Activated CD4-positive, alpha-beta memory T cell treated with anti-CD3 and anti-CD28 coated beads, Interleukin-2, amount 10 ng/mL, durations not matched to agents 7 days and 5 days (primary cell): ENCODE measurements around the gene PTGDS. TPM values are rescaled to one million over a fixed set of nuclear protein-coding genes. Genes with fewer than 3 reads are reported as not detected.
A peak's percentile ranks its signal among the peaks of the same experiment; 100 is the strongest.

ENCODE experiments used
- CTCF ChIA-PET: fragments of 350-600 bp; sonication (Branson Sonifier 250); formaldehyde crosslinking; loops from one replicate; lab custom pipeline; 2021; ENCODE audit warnings: antibody characterized with exemption, inconsistent platforms; lab: Charles Lee
- POLR2A ChIA-PET: fragments of 350-600 bp; sonication (Branson Sonifier 250); formaldehyde crosslinking; loops from one replicate; lab custom pipeline; 2021; ENCODE audit warnings: antibody characterized with exemption; lab: Charles Lee
- DNase-seq: peaks from one replicate; pipeline ENCODE4 v3.0.0-alpha.2; 2020
- H3K27ac Mint-ChIP-seq: one replicate; pipeline ENCODE4 v1.8.0; 2021; ENCODE audit warnings: mild to moderate bottlenecking, mixed read lengths
- H3K27me3 Mint-ChIP-seq: one replicate; pipeline ENCODE4 v1.8.0; 2021; ENCODE audit warnings: mixed read lengths
- H3K36me3 Mint-ChIP-seq: one replicate; pipeline ENCODE4 v1.8.0; 2021; ENCODE audit warnings: low read depth, mixed read lengths
- H3K4me1 Mint-ChIP-seq: one replicate; pipeline ENCODE4 v1.8.0; 2021; ENCODE audit warnings: mixed read lengths
- H3K4me3 Mint-ChIP-seq: one replicate; pipeline ENCODE4 v1.8.0; 2021; ENCODE audit warnings: mild to moderate bottlenecking, mixed read lengths
- H3K9me3 Mint-ChIP-seq: one replicate; pipeline ENCODE4 v1.8.0; 2021; ENCODE audit warnings: mixed read lengths
- total RNA-seq, 2 experiments: library from RNA; stranded (reverse); gene quantifications; one replicate each; pipeline ENCODE4 v1.2.3, GENCODE V29; 2021

The PTGDS gene
- total RNA-seq, 2 experiments from 2014 or later = 44.2 to 45.4 TPM

GRCh38 chr9:136981588-136982231, 4.4 kb downstream of the PTGDS start:
- no peak overlapping the region for H3K27ac Mint-ChIP-seq
- H3K4me3 Mint-ChIP-seq = no peak overlapping the region
- peaks cover 8% of the 10 kb centered on the region for H3K4me1 Mint-ChIP-seq
- H3K36me3 Mint-ChIP-seq = peaks cover 3% of the 10 kb centered on the region
- no peak for DNase-seq
- peaks cover 18% of the 10 kb centered on the region for H3K27me3 Mint-ChIP-seq
- CTCF ChIA-PET = no interaction called here
- no peaks in the 10 kb centered on the region for H3K9me3 Mint-ChIP-seq
- POLR2A ChIA-PET = interaction anchor here (1.4 kb wide), 1 partner anchor 10 kb away, joined by 5 read pairs; no protein-coding TSS in a partner anchor

GRCh38 chr9:136982232-136983051, 5.1 kb downstream of the PTGDS start, which contains the start of gene LCNL1:
Gene LCNL1, plus strand, starts transcription at chr9:136982993. Its CDS starts 594 bp downstream, at chr9:136983587.
- H3K9me3 Mint-ChIP-seq = no peaks in the 10 kb centered on the region
- DNase-seq = no peak
- H3K4me3 Mint-ChIP-seq = no peak within 1 kb of the TSS
- H3K4me1 Mint-ChIP-seq = peaks cover 4% of the 10 kb centered on the region
- H3K36me3 Mint-ChIP-seq = peaks cover 3% of the 10 kb centered on the region
- H3K27me3 Mint-ChIP-seq = peaks cover 20% of the 10 kb centered on the region
- POLR2A ChIA-PET = interaction anchor here (1.4 kb wide), 1 partner anchor 9 kb away, joined by 5 read pairs; no protein-coding TSS in a partner anchor
- CTCF ChIA-PET = no interaction called here
- H3K27ac Mint-ChIP-seq = no peak within 1 kb of the TSS

GRCh38 chr9:136983167-136983566, 5.9 kb downstream of the PTGDS start:
- DNase-seq = no peak
- Mint-ChIP-seq H3K4me1 (peaks cover 4% of the 10 kb centered on the region), H3K27ac (no peak overlapping the region), H3K27me3 (peaks cover 26% of the 10 kb centered on the region), H3K9me3 (no peaks in the 10 kb centered on the region), H3K4me3 (no peak overlapping the region), H3K36me3 (peaks cover 3% of the 10 kb centered on the region)
- ChIA-PET POLR2A (no interaction called here), CTCF (no interaction called here)

- H3K36me3 Mint-ChIP-seq = peaks cover 3% of the 10 kb centered on the region
- ChIA-PET CTCF (no interaction called here), POLR2A (no interaction called here)
- H3K9me3 Mint-ChIP-seq = no peaks in the 10 kb centered on the region
- H3K4me1 Mint-ChIP-seq = peaks cover 4% of the 10 kb centered on the region
- H3K27ac Mint-ChIP-seq = no peak overlapping the region
- peaks cover 30% of the 10 kb centered on the region for H3K27me3 Mint-ChIP-seq
- no peak for DNase-seq
- no peak overlapping the region for H3K4me3 Mint-ChIP-seq
Observed at GRCh38 chr9:136983656-136984314, 6.5 kb downstream of the PTGDS start.

- peaks cover 3% of the 10 kb centered on the region for H3K36me3 Mint-ChIP-seq
- POLR2A ChIA-PET = interaction anchor here (1.7 kb wide), 1 partner anchor 11 kb away, joined by 5 read pairs; the partner anchor contains the start of gene CLIC3
- CTCF ChIA-PET = interaction anchor here (0.7 kb wide), 1 partner anchor 19 kb away, joined by 3 read pairs; no protein-coding TSS in a partner anchor
- DNase-seq = no peak
- no peaks in the 10 kb centered on the region for H3K9me3 Mint-ChIP-seq
- no peak overlapping the region for H3K27ac Mint-ChIP-seq
- H3K4me3 Mint-ChIP-seq = no peak overlapping the region
- peaks cover 4% of the 10 kb centered on the region for H3K4me1 Mint-ChIP-seq
- peaks cover 35% of the 10 kb centered on the region for H3K27me3 Mint-ChIP-seq
Observed at GRCh38 chr9:136984464-136985026, 7.2 kb downstream of the PTGDS start.

- DNase-seq = no peak
- CTCF ChIA-PET = interaction anchor here (0.7 kb wide), 1 partner anchor 19 kb away, joined by 3 read pairs; no protein-coding TSS in a partner anchor
- no peak overlapping the region for H3K4me3 Mint-ChIP-seq
- no peaks in the 10 kb centered on the region for H3K9me3 Mint-ChIP-seq
- H3K36me3 Mint-ChIP-seq = peaks cover 3% of the 10 kb centered on the region
- POLR2A ChIA-PET = interaction anchor here (1.7 kb wide), 1 partner anchor 11 kb away, joined by 5 read pairs; the partner anchor contains the start of gene CLIC3
- H3K4me1 Mint-ChIP-seq = peaks cover 4% of the 10 kb centered on the region
- H3K27ac Mint-ChIP-seq = no peak overlapping the region
- H3K27me3 Mint-ChIP-seq = peaks cover 41% of the 10 kb centered on the region
Observed at GRCh38 chr9:136985027-136985602, 7.8 kb downstream of the PTGDS start.

- H3K4me3 Mint-ChIP-seq = no peak overlapping the region
- H3K27me3 Mint-ChIP-seq = peaks cover 46% of the 10 kb centered on the region
- peaks cover 3% of the 10 kb centered on the region for H3K36me3 Mint-ChIP-seq
- ChIA-PET CTCF (no interaction called here), POLR2A (interaction anchor here (1.1 to 1.7 kb wide), 3 partner anchors 10 to 41 kb away, joined by 3 to 5 read pairs (median 3); partner anchors contain the start of gene CLIC3)
- H3K9me3 Mint-ChIP-seq = no peaks in the 10 kb centered on the region
- no peak for DNase-seq
- H3K4me1 Mint-ChIP-seq = peaks cover 8% of the 10 kb centered on the region
- no peak overlapping the region for H3K27ac Mint-ChIP-seq
Observed at GRCh38 chr9:136985853-136986252, 8.5 kb downstream of the PTGDS start.

- DNase-seq = no peak
- Mint-ChIP-seq H3K4me1 (peaks cover 22% of the 10 kb centered on the region), H3K36me3 (peaks cover 9% of the 10 kb centered on the region), H3K9me3 (no peaks in the 10 kb centered on the region), H3K27me3 (peaks cover 41% of the 10 kb centered on the region), H3K27ac (no peak overlapping the region), H3K4me3 (no peak overlapping the region)
- ChIA-PET POLR2A (interaction anchor here (0.6 to 1.4 kb wide), 3 partner anchors 11 to 98 kb away, joined by 3 read pairs; partner anchors contain the start of gene MAN1B1), CTCF (interaction anchor here (0.8 to 1.7 kb wide), 3 partner anchors 14 to 79 kb away, joined by 3 to 8 read pairs (median 5); no protein-coding TSS in a partner anchor)
Observed at GRCh38 chr9:136988872-136989271, 11.6 kb downstream of the PTGDS start.

- DNase-seq = no peak
- CTCF ChIA-PET = interaction anchor here (0.6 kb wide), 1 partner anchor 112 kb away, joined by 4 read pairs; no protein-coding TSS in a partner anchor
- POLR2A ChIA-PET = interaction anchor here (2.3 to 3.7 kb wide), 2 partner anchors 13 to 27 kb away, joined by 7 to 29 read pairs; partner anchors contain the start of gene PTGDS
- H3K9me3 Mint-ChIP-seq = no peaks in the 10 kb centered on the region
- peaks cover 24% of the 10 kb centered on the region for H3K4me1 Mint-ChIP-seq
- peaks cover 34% of the 10 kb centered on the region for H3K27me3 Mint-ChIP-seq
- H3K4me3 Mint-ChIP-seq = peak overlapping the region; percentile 51
- peaks cover 10% of the 10 kb centered on the region for H3K36me3 Mint-ChIP-seq
- peak overlapping the region; percentile 65 for H3K27ac Mint-ChIP-seq
Observed at GRCh38 chr9:136990242-136990911, 13.1 kb downstream of the PTGDS start.

- ChIA-PET POLR2A (interaction anchor here (0.6 to 3.7 kb wide), 24 partner anchors 8 to 264 kb away, joined by 3 to 29 read pairs (median 5); partner anchors contain the start of genes FBXW5, MAN1B1, PTGDS and SAPCD2), CTCF (interaction anchor here (0.6 to 2.9 kb wide), 15 partner anchors 14 to 290 kb away, joined by 3 to 17 read pairs (median 4); partner anchors contain the start of genes AJM1, NPDC1 and SAPCD2)
- H3K27me3 Mint-ChIP-seq = peaks cover 27% of the 10 kb centered on the region
- no peaks in the 10 kb centered on the region for H3K9me3 Mint-ChIP-seq
- peak within 1 kb of the TSS; percentile 81 for H3K27ac Mint-ChIP-seq
- peak within 1 kb of the TSS; percentile 78 for H3K4me3 Mint-ChIP-seq
- H3K4me1 Mint-ChIP-seq = peaks cover 36% of the 10 kb centered on the region
- peaks cover 10% of the 10 kb centered on the region for H3K36me3 Mint-ChIP-seq
- DNase-seq = peak; percentile 95
Observed at GRCh38 chr9:136991993-136992818, 14.9 kb downstream of the PTGDS start, which contains the start of gene PAXX. Gene PAXX, plus strand, starts transcription at chr9:136992422. Its CDS starts 22 bp downstream, at chr9:136992444.
